HepG2 (cell line): ENCODE results near the gene IFT22. TPM values are rescaled to one million over a fixed set of nuclear protein-coding genes. Genes with fewer than 3 reads are reported as not detected.

Source experiments
- CHCHD3 ChIP-seq: sonication (generic); formaldehyde crosslinking; IDR thresholded peaks from 2 replicates; pipeline ENCODE4 v1.8.0; 2022; ENCODE audit warnings: mild to moderate bottlenecking, missing genetic modification reagents, moderate library complexity
- GTF3A ChIP-seq: sonication (generic); formaldehyde crosslinking; conservative IDR thresholded peaks from 2 replicates; pipeline ENCODE4 v1.4.0; 2020; ENCODE audit warnings: mild to moderate bottlenecking, missing genetic modification reagents
- LCORL ChIP-seq, 2 experiments: fragments of 450-650 bp in 1 of 2; sonication (generic) in 1 of 2; formaldehyde crosslinking in 1 of 2; IDR thresholded peaks; 2 replicates each; pipeline versions ENCODE4 v1.5.0 to v1.6.1; 2017 to 2020; ENCODE audit warnings: antibody characterized with exemption in 1 of 2, missing genetic modification reagents in 1 of 2
- MED8 ChIP-seq: sonication (generic); formaldehyde crosslinking; IDR thresholded peaks from 2 replicates; pipeline ENCODE4 v1.8.1; 2023; ENCODE audit warnings: mild to moderate bottlenecking, missing genetic modification reagents; ENCODE audit not compliant: insufficient replicate concordance
- RBAK ChIP-seq: sonication (generic); formaldehyde crosslinking; IDR thresholded peaks from 2 replicates; pipeline ENCODE4 v1.5.1; 2020; ENCODE audit warnings: mild to moderate bottlenecking, missing genetic modification reagents
- SOX6 ChIP-seq, 2 experiments: fragments of 450-650 bp in 1 of 2; sonication (generic) in 1 of 2; formaldehyde crosslinking in 1 of 2; IDR thresholded peaks; 2 replicates each; pipeline versions ENCODE4 v1.4.0 to v1.6.1; 2017 to 2020; ENCODE audit warnings: antibody characterized with exemption in 1 of 2, mild to moderate bottlenecking in 1 of 2, missing genetic modification reagents in 1 of 2
- SP140L ChIP-seq: sonication (generic); formaldehyde crosslinking; IDR thresholded peaks from 2 replicates; pipeline ENCODE4 v1.4.0; 2020; ENCODE audit warnings: missing genetic modification reagents, borderline replicate concordance
- TRIM24 ChIP-seq: sonication (generic); formaldehyde crosslinking; IDR thresholded peaks from 2 replicates; pipeline ENCODE4 v1.8.0; 2022; ENCODE audit warnings: mild to moderate bottlenecking, missing genetic modification reagents
- ZFP82 ChIP-seq: sonication (generic); formaldehyde crosslinking; IDR thresholded peaks from 2 replicates; pipeline ENCODE4 v1.5.1; 2020; ENCODE audit warnings: mild to moderate bottlenecking, missing genetic modification reagents, borderline replicate concordance
- ZMYM4 ChIP-seq: sonication (generic); formaldehyde crosslinking; IDR thresholded peaks from 2 replicates; pipeline ENCODE4 v1.8.1; 2023; ENCODE audit warnings: mild to moderate bottlenecking, missing genetic modification reagents
- ZNF251 ChIP-seq: sonication (generic); formaldehyde crosslinking; IDR thresholded peaks from 2 replicates; pipeline ENCODE4 v1.9.0; 2021; ENCODE audit warnings: mild to moderate bottlenecking, missing genetic modification reagents
- ZNF382 ChIP-seq: sonication (generic); formaldehyde crosslinking; IDR thresholded peaks from 2 replicates; pipeline ENCODE4 v1.5.0; 2020; ENCODE audit warnings: missing genetic modification reagents, mild to moderate bottlenecking, borderline replicate concordance
- ZNF512B ChIP-seq: sonication (generic); formaldehyde crosslinking; IDR thresholded peaks from 2 replicates; pipeline ENCODE4 v1.5.1; 2020; ENCODE audit warnings: missing genetic modification reagents, mild to moderate bottlenecking, borderline replicate concordance
- ZNF616 ChIP-seq: sonication (generic); formaldehyde crosslinking; IDR thresholded peaks from 2 replicates; pipeline ENCODE4 v1.5.0; 2020; ENCODE audit warnings: low read depth, mild to moderate bottlenecking, missing genetic modification reagents
- ZNF737 ChIP-seq: sonication (generic); formaldehyde crosslinking; IDR thresholded peaks from 2 replicates; pipeline ENCODE4 v1.5.0; 2020; ENCODE audit warnings: missing genetic modification reagents, mild to moderate bottlenecking, borderline replicate concordance
- ZNF747 ChIP-seq: sonication (generic); formaldehyde crosslinking; IDR thresholded peaks from 2 replicates; pipeline ENCODE4 v1.8.1; 2023; ENCODE audit warnings: missing genetic modification reagents, mild to moderate bottlenecking, borderline replicate concordance
- polyA plus RNA-seq, 8 experiments: library from polyadenylated mRNA; depleted of rRNA in 3 of 8; stranded (reverse) in 7 of 8; unstranded in 1 of 8; fragments of >200 nt; fragmentation: Illumina TruSeq in 4 of 8; extraction: Trizol in 4 of 8; gene quantifications; 2 replicates each; pipeline versions ENCODE4 v1.2.1 to v1.2.3, GENCODE V29; 2011 to 2016; ENCODE audit warnings: low read depth in 4 of 8, missing spikeins in 1 of 8, mixed read lengths in 1 of 8; ENCODE audit not compliant: insufficient read depth in 1 of 8
- total RNA-seq, 5 experiments: library from RNA; depleted of rRNA; stranded (reverse); fragments of >200 nt; fragmentation: Illumina TruSeq; extraction: Trizol; gene quantifications; 2 replicates each; pipeline ENCODE4 v1.2.3, GENCODE V29; 2016; ENCODE audit warnings: low read depth in 1 of 5
- TF ChIP-seq, protein P1 (sequence below): sonication (generic); formaldehyde crosslinking; IDR thresholded peaks from 2 replicates; pipeline ENCODE4 v1.4.0; 2020; ENCODE audit warnings: missing genetic modification reagents
- TF ChIP-seq, protein P2 (sequence below): sonication (generic); formaldehyde crosslinking; IDR thresholded peaks from 2 replicates; pipeline ENCODE4 v1.4.0; 2020; ENCODE audit warnings: missing genetic modification reagents

The IFT22 gene
- total and polyA plus RNA-seq, 2 of the 13 experiments (the other 11 are each of a cell fraction or from before 2014, with no cell fraction given): 8.9 to 14.5 TPM

- TF ChIP-seq ZNF616 (CRISPR knock-in tag) (no peak; the same call in 1 of the 2 replicates), ZNF747 (CRISPR knock-in tag) (no peak), SP140L (CRISPR knock-in tag) (no peak), ZNF251 (CRISPR knock-in tag) (no peak), RBAK (CRISPR knock-in tag) (no peak), MED8 (CRISPR knock-in tag) (no peak), ZNF737 (CRISPR knock-in tag) (no peak), GTF3A (CRISPR knock-in tag) (no peak), TRIM24 (CRISPR knock-in tag) (no peak), ZNF512B (CRISPR knock-in tag) (no peak), LCORL (IDR thresholded peaks at IDR 0.05) (no peak), LCORL (CRISPR knock-in tag; IDR thresholded peaks at IDR 0.05) (no peak; the same call in none of the 2 replicates), ZFP82 (CRISPR knock-in tag) (0 out of 2 replicates have a peak, but pooled peaks have one; percentile 72), ZNF382 (CRISPR knock-in tag) (no peak), ZMYM4 (CRISPR knock-in tag) (no peak), SOX6 (IDR thresholded peaks at IDR 0.05) (no peak), SOX6 (CRISPR knock-in tag; IDR thresholded peaks at IDR 0.05) (no peak), CHCHD3 (CRISPR knock-in tag) (no peak)
- TF ChIP-seq, protein P1, sequence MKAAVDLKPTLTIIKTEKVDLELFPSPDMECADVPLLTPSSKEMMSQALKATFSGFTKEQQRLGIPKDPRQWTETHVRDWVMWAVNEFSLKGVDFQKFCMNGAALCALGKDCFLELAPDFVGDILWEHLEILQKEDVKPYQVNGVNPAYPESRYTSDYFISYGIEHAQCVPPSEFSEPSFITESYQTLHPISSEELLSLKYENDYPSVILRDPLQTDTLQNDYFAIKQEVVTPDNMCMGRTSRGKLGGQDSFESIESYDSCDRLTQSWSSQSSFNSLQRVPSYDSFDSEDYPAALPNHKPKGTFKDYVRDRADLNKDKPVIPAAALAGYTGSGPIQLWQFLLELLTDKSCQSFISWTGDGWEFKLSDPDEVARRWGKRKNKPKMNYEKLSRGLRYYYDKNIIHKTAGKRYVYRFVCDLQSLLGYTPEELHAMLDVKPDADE (CRISPR knock-in tag): no peak
- TF ChIP-seq, protein P2, sequence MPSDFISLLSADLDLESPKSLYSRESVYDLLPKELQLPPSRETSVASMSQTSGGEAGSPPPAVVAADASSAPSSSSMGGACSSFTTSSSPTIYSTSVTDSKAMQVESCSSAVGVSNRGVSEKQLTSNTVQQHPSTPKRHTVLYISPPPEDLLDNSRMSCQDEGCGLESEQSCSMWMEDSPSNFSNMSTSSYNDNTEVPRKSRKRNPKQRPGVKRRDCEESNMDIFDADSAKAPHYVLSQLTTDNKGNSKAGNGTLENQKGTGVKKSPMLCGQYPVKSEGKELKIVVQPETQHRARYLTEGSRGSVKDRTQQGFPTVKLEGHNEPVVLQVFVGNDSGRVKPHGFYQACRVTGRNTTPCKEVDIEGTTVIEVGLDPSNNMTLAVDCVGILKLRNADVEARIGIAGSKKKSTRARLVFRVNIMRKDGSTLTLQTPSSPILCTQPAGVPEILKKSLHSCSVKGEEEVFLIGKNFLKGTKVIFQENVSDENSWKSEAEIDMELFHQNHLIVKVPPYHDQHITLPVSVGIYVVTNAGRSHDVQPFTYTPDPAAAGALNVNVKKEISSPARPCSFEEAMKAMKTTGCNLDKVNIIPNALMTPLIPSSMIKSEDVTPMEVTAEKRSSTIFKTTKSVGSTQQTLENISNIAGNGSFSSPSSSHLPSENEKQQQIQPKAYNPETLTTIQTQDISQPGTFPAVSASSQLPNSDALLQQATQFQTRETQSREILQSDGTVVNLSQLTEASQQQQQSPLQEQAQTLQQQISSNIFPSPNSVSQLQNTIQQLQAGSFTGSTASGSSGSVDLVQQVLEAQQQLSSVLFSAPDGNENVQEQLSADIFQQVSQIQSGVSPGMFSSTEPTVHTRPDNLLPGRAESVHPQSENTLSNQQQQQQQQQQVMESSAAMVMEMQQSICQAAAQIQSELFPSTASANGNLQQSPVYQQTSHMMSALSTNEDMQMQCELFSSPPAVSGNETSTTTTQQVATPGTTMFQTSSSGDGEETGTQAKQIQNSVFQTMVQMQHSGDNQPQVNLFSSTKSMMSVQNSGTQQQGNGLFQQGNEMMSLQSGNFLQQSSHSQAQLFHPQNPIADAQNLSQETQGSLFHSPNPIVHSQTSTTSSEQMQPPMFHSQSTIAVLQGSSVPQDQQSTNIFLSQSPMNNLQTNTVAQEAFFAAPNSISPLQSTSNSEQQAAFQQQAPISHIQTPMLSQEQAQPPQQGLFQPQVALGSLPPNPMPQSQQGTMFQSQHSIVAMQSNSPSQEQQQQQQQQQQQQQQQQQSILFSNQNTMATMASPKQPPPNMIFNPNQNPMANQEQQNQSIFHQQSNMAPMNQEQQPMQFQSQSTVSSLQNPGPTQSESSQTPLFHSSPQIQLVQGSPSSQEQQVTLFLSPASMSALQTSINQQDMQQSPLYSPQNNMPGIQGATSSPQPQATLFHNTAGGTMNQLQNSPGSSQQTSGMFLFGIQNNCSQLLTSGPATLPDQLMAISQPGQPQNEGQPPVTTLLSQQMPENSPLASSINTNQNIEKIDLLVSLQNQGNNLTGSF (CRISPR knock-in tag): no peak
Observed at GRCh38 chr7:101321491-101322401, at the start of gene IFT22 (continued).
